ENCODE results near the gene TMEM51. TPM values are rescaled to one million over a fixed set of nuclear protein-coding genes. Genes with fewer than 3 reads are reported as not detected.

The TMEM51 gene
- total RNA-seq, 1 donor from 2014 or later: 31.4 TPM

DNA sequence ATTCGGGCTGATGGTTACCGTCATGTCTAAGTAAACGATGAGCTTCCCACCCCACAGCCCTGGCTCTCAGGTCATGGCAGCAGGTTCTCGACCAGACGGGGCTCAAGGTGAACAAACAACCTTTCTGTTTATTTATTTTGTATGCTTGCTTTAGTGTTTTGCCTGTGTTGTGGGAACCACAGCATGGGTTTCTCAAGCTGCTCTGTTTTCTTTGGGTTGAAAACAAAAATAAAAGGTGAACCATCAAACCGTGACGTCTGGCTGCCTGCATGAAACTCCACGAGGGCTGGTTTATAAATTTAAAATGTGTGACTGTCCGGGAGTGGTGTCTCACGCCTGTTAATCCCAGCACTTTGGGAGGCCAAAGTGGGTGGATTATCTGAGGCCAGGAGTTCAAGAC is 28.0 kb downstream of the TMEM51 start:
- Histone ChIP-seq H3K4me1 (peaks cover 30% of the 10 kb centered on the region), H3K27me3 (no peaks in the 10 kb centered on the region), H3K36me3 (no peaks in the 10 kb centered on the region), H3K4me3 (no peak overlapping the region), H3K9me3 (no peaks in the 10 kb centered on the region), H3K27ac (no peak overlapping the region)
- DNase-seq (ENCODE audit: extremely low spot score in 2 of 2): no peak
- intact Hi-C loops (cut with DNase I): no loop called here
- TF ChIP-seq POLR2AphosphoS5 (IDR thresholded peaks at IDR 0.05; ENCODE audit: insufficient read depth in 1 of 2, low read depth in 1 of 2) (no peak), POLR2A (IDR thresholded peaks at IDR 0.05) (no peak)

DNA sequence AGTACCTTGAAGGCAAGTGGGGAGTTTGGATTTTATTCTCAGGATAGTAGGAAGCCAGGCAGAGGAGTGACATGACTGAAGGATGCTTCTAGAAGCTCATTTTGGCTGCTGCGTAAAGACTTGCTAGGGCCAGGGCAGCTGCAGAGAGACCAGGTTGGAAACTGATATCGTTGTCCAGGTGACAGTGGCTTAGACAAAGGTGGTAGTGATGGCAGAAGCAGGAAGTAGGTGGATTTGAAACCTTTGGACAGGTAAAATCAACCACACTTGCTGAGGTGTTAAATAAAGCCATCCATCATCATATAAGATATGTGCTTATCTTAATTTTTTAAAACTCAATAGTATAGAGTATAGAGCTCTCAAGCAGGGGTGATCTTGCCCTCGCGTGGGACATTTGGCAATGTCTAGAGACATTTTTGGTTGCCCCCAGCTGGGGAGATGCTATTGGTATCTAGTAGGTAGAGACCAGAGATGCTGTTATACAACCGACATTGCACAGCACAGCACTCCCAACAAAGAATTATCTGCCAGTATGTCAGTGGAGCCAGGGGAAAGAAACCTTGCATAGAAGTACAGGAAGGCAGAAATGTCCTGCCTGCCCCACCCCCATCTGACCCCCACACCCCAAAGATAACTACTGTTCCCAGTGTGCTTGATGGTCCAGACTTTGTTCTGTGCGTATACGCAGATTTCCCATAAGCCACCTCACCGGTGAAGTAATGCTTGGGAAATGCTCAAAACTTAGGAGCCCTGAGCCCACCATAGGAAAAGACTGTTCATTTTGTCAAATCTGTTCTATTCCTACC is 31.1 kb downstream of the TMEM51 start:
- Histone ChIP-seq H3K4me3 (no peak overlapping the region), H3K9me3 (no peaks in the 10 kb centered on the region), H3K4me1 (peaks cover 41% of the 10 kb centered on the region), H3K27me3 (no peaks in the 10 kb centered on the region), H3K27ac (no peak overlapping the region), H3K36me3 (no peaks in the 10 kb centered on the region)
- DNase-seq (ENCODE audit: extremely low spot score in 2 of 2): no peak
- intact Hi-C loops (cut with DNase I): no loop called here
- no peak for TF ChIP-seq POLR2A (IDR thresholded peaks at IDR 0.05)
- TF ChIP-seq, protein P1, sequence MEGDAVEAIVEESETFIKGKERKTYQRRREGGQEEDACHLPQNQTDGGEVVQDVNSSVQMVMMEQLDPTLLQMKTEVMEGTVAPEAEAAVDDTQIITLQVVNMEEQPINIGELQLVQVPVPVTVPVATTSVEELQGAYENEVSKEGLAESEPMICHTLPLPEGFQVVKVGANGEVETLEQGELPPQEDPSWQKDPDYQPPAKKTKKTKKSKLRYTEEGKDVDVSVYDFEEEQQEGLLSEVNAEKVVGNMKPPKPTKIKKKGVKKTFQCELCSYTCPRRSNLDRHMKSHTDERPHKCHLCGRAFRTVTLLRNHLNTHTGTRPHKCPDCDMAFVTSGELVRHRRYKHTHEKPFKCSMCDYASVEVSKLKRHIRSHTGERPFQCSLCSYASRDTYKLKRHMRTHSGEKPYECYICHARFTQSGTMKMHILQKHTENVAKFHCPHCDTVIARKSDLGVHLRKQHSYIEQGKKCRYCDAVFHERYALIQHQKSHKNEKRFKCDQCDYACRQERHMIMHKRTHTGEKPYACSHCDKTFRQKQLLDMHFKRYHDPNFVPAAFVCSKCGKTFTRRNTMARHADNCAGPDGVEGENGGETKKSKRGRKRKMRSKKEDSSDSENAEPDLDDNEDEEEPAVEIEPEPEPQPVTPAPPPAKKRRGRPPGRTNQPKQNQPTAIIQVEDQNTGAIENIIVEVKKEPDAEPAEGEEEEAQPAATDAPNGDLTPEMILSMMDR (IDR thresholded peaks at IDR 0.05): no peak
- TF ChIP-seq POLR2AphosphoS5 (IDR thresholded peaks at IDR 0.05; ENCODE audit: insufficient read depth in 1 of 2, low read depth in 1 of 2): no peak

DNA sequence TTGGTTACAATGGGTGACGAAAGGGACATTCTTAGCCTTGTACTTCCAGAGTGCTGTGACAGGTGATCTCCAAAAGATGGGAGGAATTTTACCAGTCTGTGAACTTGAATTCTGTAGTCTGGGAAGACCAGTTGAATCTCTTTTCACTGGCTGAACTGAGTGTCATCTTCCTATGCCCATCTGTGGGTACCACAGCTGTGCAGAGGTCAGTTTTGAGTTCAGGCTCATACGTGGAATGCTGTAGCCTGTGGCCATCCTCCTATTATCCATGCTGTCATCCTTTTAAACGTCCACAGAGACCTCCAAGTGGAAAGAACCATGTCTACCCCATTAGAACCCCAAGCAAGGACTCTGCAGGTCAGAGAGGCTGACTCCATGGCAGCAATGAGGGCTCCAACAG is 32.1 kb downstream of the TMEM51 start:
- H3K9me3 ChIP-seq: no peaks in the 10 kb centered on the region
- no peaks in the 10 kb centered on the region for H3K27me3 ChIP-seq
- H3K4me3 ChIP-seq: no peak overlapping the region
- DNase-seq (ENCODE audit: extremely low spot score in 2 of 2): no peak
- intact Hi-C loops (cut with DNase I): no loop called here
- TF ChIP-seq, protein P1 (IDR thresholded peaks at IDR 0.05): no peak
- TF ChIP-seq POLR2A (IDR thresholded peaks at IDR 0.05) (no peak), POLR2AphosphoS5 (IDR thresholded peaks at IDR 0.05; ENCODE audit: insufficient read depth in 1 of 2, low read depth in 1 of 2) (no peak)
- no peaks in the 10 kb centered on the region for H3K36me3 ChIP-seq
- no peak overlapping the region for H3K27ac ChIP-seq
- peaks cover 32% of the 10 kb centered on the region for H3K4me1 ChIP-seq

DNA sequence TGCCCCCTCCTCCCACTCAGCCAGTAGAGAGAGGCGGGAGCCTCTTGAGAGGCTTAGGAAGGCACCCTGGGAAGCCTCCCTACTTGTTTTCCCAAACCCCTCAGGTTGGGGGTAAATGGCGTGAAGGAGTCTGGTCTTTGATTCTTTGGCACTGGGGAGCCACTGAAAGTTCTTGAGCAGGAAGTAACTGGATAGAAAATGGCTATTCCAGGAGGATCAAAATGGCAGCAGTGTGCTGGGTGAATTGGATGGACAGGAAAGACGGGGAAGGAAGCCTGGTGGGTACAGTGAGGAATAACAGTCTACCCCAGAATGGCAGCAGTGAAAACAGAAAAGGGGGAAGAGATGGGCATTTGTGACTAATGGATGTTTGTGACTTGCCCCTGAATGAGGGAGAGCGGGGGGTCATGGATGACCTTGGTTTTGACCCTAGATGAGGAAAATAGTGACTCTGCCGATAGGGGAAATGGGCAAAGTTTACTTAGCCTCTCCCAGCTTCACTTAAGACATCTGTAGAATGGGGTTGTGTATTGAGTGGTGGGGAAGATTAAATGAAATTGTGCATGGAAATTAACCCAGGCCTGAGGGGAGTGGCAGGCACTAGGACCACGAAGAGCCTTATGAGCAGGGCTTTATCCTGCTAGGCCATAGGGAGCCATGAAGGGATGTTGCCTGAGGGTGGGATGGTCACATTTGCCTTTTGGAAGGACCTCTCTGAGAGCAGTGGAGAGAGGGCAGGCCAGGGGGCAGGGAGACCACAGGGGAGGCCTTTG is 32.7 kb downstream of the TMEM51 start:
- TF ChIP-seq, protein P1 (IDR thresholded peaks at IDR 0.05): no peak
- no peak for TF ChIP-seq POLR2A (IDR thresholded peaks at IDR 0.05)
- no peak for TF ChIP-seq POLR2AphosphoS5 (IDR thresholded peaks at IDR 0.05; ENCODE audit: insufficient read depth in 1 of 2, low read depth in 1 of 2)
- Histone ChIP-seq H3K36me3 (no peaks in the 10 kb centered on the region), H3K4me3 (no peak overlapping the region), H3K27me3 (no peaks in the 10 kb centered on the region), H3K27ac (no peak overlapping the region), H3K4me1 (peaks cover 26% of the 10 kb centered on the region), H3K9me3 (no peaks in the 10 kb centered on the region)
- intact Hi-C loops (cut with DNase I): no loop called here
- no peak for DNase-seq (ENCODE audit: extremely low spot score in 2 of 2)

DNA sequence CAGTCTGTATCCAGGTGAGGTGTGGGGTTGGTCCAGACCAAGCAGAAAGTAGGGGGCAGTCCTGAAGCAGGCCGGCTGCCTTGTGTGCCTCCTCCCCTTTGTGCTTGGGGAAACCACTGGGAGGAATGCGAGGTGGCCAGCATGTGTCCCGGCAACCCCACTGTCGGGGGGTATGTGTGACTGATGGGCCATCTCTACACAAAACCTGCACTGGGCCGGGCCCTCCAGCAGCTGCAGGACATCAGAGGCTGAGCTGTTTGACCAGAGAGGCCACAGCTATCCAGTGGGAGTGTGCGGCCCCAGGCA is 33.3 kb downstream of the TMEM51 start:
- Histone ChIP-seq H3K4me3 (no peak overlapping the region), H3K36me3 (no peaks in the 10 kb centered on the region), H3K4me1 (peaks cover 21% of the 10 kb centered on the region), H3K9me3 (no peaks in the 10 kb centered on the region), H3K27me3 (no peaks in the 10 kb centered on the region), H3K27ac (no peak overlapping the region)
- TF ChIP-seq POLR2AphosphoS5 (IDR thresholded peaks at IDR 0.05; ENCODE audit: insufficient read depth in 1 of 2, low read depth in 1 of 2) (no peak), POLR2A (IDR thresholded peaks at IDR 0.05) (no peak)
- TF ChIP-seq, protein P1 (IDR thresholded peaks at IDR 0.05): no peak
- intact Hi-C loops (cut with DNase I): no loop called here
- DNase-seq (ENCODE audit: extremely low spot score in 2 of 2): no peak
